Measurements from ENCODE around the gene CSNK1D.

GRCh38 chr17:82278308-82278707 is 4.8 kb upstream of the CSNK1D start:
- TF ChIP-seq CTCF (IDR thresholded peaks at IDR 0.05), result no peak
- TF ChIP-seq POLR2A (IDR thresholded peaks at IDR 0.05), result no peak

Measured in body of pancreas (tissue), 4 donors.